HepG2 (cell line): Measurements from ENCODE around the gene PTPN13.

Experiments
- DPF2 ChIP-seq: sonication (generic); formaldehyde crosslinking; IDR thresholded peaks from 2 replicates; pipeline ENCODE4 v1.4.0; 2020; ENCODE audit warnings: mild to moderate bottlenecking, low read depth, missing genetic modification reagents, borderline replicate concordance
- EZH2 ChIP-seq: conservative IDR thresholded peaks from 2 replicates; pipeline ENCODE4 v1.6.1; 2012; ENCODE audit warnings: mild to moderate bottlenecking, low read depth, low read length, moderate library complexity
- GTF2F1 ChIP-seq: fragments of 150-350 bp; IDR thresholded peaks from 2 replicates; pipeline ENCODE4 v1.6.1; 2014; ENCODE audit warnings: low read length
- REPIN1 ChIP-seq: sonication (generic); formaldehyde crosslinking; IDR thresholded peaks from 2 replicates; pipeline ENCODE4 v1.8.0; 2022; ENCODE audit warnings: missing genetic modification reagents, low read depth, mild to moderate bottlenecking, borderline replicate concordance
- ZFP36 ChIP-seq: fragments of 150-350 bp; IDR thresholded peaks from 2 replicates; pipeline ENCODE4 v1.6.1; 2018; ENCODE audit warnings: borderline replicate concordance, low read length, low read depth; ENCODE audit not compliant: partially characterized antibody
- ZNF121 ChIP-seq: sonication (generic); formaldehyde crosslinking; IDR thresholded peaks from 2 replicates; pipeline ENCODE4 v1.5.0; 2020; ENCODE audit warnings: mild to moderate bottlenecking, missing genetic modification reagents
- ZNF20 ChIP-seq: sonication (generic); formaldehyde crosslinking; IDR thresholded peaks from 2 replicates; pipeline ENCODE4 v1.4.0; 2020; ENCODE audit warnings: mild to moderate bottlenecking, moderate library complexity, missing genetic modification reagents
- ZNF282 ChIP-seq: fragments of 450-650 bp; IDR thresholded peaks from 2 replicates; pipeline ENCODE4 v1.6.1; 2018; ENCODE audit not compliant: partially characterized antibody
- ZNF3 ChIP-seq: IDR thresholded peaks from 2 replicates; pipeline ENCODE4 v1.7.0; 2017; ENCODE audit warnings: inconsistent platforms
- TF ChIP-seq, protein P1 (sequence below): sonication (generic); formaldehyde crosslinking; IDR thresholded peaks from 2 replicates; pipeline ENCODE4 v1.5.0; 2020; ENCODE audit warnings: mild to moderate bottlenecking, missing genetic modification reagents, moderate library complexity
- TF ChIP-seq, protein P2 (sequence below): sonication (generic); formaldehyde crosslinking; IDR thresholded peaks from 2 replicates; pipeline ENCODE4 v1.8.1; 2022; ENCODE audit warnings: low read depth, mild to moderate bottlenecking, missing genetic modification reagents
- TF ChIP-seq, protein P3 (sequence below): sonication (generic); formaldehyde crosslinking; IDR thresholded peaks from 2 replicates; pipeline ENCODE4 v1.8.0; 2023; ENCODE audit warnings: mild to moderate bottlenecking, missing genetic modification reagents

DNA sequence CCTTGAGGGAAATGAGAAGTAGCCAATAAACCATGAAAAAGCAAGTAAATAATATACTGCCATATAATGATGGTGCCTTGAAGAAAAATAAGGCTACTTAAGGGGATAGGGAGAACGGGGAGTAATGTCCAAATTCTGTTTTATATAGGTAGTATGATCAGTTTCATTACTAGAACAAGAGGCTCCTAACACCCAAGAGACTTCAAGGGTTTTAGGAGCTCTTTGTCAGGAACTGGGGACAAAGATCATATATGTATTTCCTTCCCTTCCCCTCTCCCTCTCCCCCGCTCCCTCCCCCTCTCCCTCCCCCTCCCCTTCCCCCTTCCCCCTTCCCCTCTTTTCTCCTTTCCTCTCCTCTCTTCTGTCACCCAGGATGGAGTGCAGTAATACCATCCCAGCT is 127.3 kb downstream of the PTPN13 start:
- no peak for TF ChIP-seq ZNF20 (CRISPR knock-in tag)
- TF ChIP-seq ZNF282: no peak
- TF ChIP-seq, protein P1, sequence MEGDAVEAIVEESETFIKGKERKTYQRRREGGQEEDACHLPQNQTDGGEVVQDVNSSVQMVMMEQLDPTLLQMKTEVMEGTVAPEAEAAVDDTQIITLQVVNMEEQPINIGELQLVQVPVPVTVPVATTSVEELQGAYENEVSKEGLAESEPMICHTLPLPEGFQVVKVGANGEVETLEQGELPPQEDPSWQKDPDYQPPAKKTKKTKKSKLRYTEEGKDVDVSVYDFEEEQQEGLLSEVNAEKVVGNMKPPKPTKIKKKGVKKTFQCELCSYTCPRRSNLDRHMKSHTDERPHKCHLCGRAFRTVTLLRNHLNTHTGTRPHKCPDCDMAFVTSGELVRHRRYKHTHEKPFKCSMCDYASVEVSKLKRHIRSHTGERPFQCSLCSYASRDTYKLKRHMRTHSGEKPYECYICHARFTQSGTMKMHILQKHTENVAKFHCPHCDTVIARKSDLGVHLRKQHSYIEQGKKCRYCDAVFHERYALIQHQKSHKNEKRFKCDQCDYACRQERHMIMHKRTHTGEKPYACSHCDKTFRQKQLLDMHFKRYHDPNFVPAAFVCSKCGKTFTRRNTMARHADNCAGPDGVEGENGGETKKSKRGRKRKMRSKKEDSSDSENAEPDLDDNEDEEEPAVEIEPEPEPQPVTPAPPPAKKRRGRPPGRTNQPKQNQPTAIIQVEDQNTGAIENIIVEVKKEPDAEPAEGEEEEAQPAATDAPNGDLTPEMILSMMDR: no peak
- no peak for TF ChIP-seq ZNF121 (CRISPR knock-in tag)
- TF ChIP-seq, protein P2, sequence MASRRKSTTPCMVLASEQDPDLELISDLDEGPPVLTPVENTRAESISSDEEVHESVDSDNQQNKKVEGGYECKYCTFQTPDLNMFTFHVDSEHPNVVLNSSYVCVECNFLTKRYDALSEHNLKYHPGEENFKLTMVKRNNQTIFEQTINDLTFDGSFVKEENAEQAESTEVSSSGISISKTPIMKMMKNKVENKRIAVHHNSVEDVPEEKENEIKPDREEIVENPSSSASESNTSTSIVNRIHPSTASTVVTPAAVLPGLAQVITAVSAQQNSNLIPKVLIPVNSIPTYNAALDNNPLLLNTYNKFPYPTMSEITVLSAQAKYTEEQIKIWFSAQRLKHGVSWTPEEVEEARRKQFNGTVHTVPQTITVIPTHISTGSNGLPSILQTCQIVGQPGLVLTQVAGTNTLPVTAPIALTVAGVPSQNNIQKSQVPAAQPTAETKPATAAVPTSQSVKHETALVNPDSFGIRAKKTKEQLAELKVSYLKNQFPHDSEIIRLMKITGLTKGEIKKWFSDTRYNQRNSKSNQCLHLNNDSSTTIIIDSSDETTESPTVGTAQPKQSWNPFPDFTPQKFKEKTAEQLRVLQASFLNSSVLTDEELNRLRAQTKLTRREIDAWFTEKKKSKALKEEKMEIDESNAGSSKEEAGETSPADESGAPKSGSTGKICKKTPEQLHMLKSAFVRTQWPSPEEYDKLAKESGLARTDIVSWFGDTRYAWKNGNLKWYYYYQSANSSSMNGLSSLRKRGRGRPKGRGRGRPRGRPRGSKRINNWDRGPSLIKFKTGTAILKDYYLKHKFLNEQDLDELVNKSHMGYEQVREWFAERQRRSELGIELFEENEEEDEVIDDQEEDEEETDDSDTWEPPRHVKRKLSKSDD (CRISPR knock-in tag): no peak
- no peak for TF ChIP-seq ZFP36
- TF ChIP-seq, protein P3, sequence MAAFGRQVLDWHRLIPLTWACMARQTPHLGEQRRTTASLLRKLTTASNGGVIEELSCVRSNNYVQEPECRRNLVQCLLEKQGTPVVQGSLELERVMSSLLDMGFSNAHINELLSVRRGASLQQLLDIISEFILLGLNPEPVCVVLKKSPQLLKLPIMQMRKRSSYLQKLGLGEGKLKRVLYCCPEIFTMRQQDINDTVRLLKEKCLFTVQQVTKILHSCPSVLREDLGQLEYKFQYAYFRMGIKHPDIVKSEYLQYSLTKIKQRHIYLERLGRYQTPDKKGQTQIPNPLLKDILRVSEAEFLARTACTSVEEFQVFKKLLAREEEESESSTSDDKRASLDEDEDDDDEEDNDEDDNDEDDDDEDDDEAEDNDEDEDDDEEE: no peak
- TF ChIP-seq ZNF3: no peak
- no peak for TF ChIP-seq REPIN1 (CRISPR knock-in tag)
- no peak for TF ChIP-seq GTF2F1
- no peak for TF ChIP-seq EZH2
- TF ChIP-seq DPF2: no peak
